C4-2B (cell line): Measurements from ENCODE around the gene C1orf174.

ENCODE experiments used
- H3K27ac ChIP-seq: fragments of 450-650 bp; 2 replicates; pipeline ENCODE4 v1.5.1; 2017
- ZFX ChIP-seq: fragments of 450-650 bp; IDR thresholded peaks from 2 replicates; pipeline ENCODE4 v1.6.1; 2017
- TF ChIP-seq, protein P1 (sequence below): fragments of 450-650 bp; conservative IDR thresholded peaks from 2 replicates; pipeline ENCODE4 v1.5.1; 2017; ENCODE audit warnings: mild to moderate bottlenecking

The C1orf174 gene

DNA sequence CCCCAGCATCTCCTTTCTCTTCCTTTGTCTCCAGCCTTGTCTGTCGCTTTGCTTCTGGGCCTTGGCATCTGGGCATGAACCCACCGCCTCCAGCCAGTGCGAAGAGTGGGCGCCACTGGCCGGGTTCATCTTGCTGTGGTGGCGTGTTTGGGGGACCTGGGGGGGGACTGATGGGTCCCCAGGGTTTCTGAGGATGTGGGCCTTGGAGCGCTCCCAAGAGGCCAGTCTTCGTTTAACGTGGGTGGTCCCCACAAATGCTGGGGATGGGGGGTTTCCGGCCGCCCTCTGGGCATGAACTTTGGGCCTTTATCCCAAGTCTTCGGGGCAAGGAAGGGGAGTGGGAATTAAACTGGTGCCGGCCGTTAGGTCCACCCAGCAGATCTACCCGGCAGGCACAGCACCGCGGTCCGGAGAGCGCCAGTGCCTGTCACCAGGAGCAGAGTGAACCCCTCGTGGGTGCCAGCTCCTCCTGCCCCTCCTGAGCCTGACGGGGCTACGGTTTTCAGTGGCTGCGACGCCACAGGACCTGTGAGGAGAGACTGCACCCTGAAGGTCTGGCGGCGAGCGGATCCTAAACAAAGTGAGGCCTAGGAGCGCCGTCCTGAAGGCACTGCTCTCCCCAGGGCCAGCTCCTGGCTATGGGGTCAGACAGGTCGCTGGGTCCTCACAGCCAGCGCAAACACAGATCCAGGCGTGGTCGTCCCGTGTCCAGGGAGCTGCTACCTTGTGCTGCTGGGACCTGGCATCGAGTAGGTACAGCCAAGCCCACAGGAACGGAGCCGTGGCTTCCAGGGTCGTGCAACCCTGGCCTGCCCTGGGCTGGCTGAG is 12.1 kb upstream of the C1orf174 start:
- TF ChIP-seq, protein P1, sequence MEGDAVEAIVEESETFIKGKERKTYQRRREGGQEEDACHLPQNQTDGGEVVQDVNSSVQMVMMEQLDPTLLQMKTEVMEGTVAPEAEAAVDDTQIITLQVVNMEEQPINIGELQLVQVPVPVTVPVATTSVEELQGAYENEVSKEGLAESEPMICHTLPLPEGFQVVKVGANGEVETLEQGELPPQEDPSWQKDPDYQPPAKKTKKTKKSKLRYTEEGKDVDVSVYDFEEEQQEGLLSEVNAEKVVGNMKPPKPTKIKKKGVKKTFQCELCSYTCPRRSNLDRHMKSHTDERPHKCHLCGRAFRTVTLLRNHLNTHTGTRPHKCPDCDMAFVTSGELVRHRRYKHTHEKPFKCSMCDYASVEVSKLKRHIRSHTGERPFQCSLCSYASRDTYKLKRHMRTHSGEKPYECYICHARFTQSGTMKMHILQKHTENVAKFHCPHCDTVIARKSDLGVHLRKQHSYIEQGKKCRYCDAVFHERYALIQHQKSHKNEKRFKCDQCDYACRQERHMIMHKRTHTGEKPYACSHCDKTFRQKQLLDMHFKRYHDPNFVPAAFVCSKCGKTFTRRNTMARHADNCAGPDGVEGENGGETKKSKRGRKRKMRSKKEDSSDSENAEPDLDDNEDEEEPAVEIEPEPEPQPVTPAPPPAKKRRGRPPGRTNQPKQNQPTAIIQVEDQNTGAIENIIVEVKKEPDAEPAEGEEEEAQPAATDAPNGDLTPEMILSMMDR = no peak
- TF ChIP-seq ZFX = no peak
- H3K27ac ChIP-seq = no peak overlapping the region

DNA sequence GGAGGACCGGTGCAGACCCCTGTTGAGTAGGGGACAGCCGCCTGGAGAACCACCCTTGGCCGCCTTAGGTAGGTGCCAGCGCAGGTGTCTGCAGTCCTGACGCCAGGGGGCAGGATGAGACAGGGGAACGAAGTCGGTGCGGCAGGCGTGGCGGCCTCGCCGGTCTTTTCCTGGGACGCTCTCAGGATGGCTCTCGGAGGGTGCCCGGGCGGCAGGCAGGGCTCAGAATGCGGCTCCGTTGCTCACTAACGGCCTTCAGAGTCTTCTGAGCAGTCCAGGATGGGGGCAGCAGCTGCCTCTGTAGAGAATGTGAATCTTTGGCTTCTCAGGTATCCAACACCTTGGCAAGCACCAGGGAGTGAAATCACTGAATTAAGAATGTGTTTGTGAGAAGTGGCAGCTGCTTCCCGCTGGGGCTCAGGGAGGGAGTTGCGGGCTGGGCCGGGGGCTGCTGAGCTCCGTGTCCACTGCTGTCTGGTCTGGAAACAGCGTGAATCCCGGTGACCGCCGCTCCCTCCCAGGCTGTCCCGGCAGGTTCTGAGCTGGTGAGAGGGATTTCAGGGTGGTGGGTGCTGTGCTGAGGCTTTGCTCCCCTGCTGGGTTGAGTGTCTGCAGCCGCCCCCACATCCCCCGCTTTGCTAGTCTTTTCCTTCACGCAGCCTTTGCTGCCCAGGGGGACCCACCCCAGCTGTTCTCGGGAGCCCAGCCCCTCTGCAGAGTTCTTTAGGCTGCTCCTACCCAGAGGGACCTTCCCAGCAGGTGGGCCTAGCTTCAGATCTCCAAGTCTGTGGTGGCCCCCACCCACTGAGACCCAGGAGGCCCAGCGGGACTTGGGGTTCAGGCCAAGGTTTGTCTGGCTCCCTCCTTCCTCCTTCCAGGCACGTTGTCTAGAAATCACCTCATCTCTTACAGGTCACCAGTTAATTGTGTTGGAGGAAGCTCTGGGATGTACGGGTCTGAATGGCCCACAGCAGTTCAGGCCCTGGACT is 11.1 kb upstream of the C1orf174 start:
- TF ChIP-seq ZFX = no peak
- TF ChIP-seq, protein P1 = peak; percentile 92

DNA sequence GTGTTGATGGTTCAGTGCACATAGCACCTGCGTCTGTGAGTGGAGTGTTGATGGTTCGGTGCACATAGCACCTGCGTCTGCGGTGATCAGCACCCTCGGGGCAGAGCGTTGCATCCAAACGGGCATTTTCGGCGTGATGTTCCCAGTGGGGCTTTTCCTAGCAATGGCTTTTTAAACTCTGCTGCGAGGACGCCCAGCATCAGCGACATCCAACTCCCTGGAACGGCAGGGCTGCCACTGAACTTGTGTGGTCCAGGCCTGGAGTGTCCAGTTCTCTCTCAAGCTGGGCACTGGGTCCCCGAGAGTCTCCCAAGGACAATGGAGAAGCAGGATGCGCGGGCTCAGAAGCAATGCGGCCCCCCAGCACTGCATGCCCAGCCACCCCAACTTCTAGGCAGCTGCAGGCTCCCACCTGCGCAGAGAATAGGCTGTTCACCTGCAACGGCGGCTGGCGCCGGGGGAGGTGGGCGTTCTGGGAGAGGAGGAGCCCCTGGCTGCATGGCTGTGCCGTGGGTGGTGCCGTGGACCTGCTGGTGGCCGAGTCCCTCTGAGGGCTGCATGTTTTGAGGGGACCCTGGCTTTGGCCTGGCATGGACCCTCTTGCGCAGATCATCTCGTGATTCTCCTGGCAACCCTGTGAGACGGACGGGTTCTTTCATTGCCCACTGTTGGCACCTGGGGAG is 10.1 kb upstream of the C1orf174 start:
- no peak overlapping the region for H3K27ac ChIP-seq
- no peak for TF ChIP-seq ZFX

More for the DNA sequence above, 11.1 kb upstream of the C1orf174 start:
- H3K27ac ChIP-seq = no peak overlapping the region

DNA sequence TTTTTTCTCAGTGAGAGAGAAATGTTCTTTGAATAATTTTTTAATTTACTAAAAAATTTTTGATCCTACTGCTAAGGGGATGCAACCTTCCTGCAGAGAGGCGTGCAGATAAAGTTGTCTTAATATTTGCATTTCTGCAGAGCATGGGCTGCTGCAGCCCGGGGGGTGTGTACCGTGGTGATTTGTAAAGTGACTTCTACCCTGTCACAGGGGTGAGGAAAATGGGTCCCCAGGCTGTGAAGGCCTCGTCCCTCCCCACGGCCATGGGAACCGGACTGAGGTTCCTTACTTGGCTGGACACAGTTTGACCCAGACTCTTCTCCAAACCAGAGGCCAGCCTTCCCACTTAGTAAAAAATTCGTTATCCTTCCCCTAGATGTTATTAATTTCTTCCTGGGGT is 9.5 kb upstream of the C1orf174 start:
- no peak overlapping the region for H3K27ac ChIP-seq
- TF ChIP-seq, protein P1 = no peak
- TF ChIP-seq ZFX = no peak

DNA sequence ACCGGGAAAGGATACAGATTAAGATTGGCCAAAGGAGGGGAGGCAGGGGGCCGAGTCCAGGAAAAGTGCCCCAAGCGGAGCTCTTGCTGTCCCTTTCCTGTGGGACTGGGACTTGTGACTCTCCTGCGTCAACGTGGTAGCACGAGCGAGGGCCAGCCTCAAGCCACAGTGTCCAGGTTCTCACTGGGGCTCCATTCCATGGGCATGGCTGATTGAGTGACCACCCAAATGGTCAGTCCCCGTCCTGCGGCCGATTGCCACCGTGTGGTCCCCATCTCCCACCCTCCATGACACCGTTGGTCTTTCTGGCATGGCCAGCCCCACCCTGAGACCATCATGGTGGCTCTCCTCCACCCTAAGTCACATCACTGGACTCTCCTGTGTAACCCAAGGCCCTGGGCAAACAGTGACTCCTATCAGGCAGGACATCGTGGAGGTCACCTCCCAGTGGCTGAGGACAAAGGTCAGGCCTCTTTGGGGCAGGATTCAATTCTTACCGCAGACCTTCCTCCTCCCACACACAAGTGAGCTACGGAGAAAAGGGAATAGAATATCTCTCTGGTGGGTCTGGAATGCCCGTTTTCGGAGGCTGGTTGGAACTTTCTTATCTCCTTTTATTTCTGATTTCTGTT is 8.9 kb upstream of the C1orf174 start:
- H3K27ac ChIP-seq = no peak overlapping the region
- no peak for TF ChIP-seq ZFX
- TF ChIP-seq, protein P1 = no peak

DNA sequence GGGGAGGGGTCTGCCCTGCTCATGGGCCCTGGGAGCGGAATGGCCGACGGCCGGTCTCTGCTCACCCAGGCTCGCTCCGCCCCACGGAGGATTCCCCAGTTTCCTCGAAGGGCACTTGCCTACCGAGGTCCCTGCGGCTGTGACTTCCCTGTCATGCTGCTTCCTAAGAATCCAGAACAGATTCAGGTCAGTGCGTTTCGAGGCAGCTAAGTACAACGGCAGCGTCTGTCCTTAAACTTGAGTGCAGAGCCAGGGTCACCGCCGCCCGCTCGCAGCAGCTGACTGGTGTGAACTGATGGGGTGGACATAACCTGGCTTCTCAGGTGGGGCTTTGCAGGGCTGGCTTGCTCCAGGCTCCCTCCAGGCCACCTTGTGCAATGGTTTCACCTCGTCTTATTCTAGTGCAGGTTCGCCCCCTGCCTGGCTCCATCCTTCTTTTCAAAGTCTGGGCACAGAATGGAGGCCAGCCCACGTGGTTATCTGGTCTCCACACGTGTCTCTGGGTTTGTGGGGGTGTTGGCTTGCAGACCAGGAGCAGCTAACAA is 7.6 kb upstream of the C1orf174 start:
- no peak for TF ChIP-seq ZFX
- TF ChIP-seq, protein P1 = no peak
- no peak overlapping the region for H3K27ac ChIP-seq

DNA sequence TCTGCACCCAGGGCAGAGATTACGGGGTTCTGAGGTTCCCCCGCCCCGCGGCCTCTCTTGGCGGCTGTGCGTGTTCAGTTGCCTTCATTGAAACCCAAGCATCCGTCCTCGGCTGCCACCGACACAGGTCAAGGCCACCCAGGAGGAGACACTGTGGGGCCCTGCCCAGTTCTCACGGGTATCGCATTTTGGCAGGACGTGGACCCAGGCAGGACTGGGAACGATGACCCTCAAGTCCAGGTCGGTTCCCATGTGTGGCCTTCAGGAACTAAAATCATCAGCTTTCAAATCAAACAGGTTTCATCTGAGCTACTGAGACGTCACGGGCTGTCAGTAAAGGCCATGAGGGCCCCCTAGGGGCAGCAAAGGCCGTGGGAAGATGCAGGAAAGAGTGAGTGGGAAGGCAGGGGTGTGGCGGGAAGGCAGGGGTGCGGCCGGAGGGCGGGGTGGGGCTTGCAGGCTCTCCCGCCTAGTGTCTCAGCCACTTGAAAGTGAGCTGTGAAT is 7.0 kb upstream of the C1orf174 start:
- no peak for TF ChIP-seq ZFX
- TF ChIP-seq, protein P1 = no peak; the same call in 1 of the 2 replicates

More for the DNA sequence above, 7.0 kb upstream of the C1orf174 start:
- no peak overlapping the region for H3K27ac ChIP-seq
